Keratinocyte (primary cell): ENCODE data around the gene ZNF787. TPM values are rescaled to one million over a fixed set of nuclear protein-coding genes. Genes with fewer than 3 reads are reported as not detected.
A peak's percentile ranks its signal among the peaks of the same experiment; 100 is the strongest.

ENCODE experiments used
- DNase-seq: peaks from one replicate; pipeline ENCODE4 v3.0.0-alpha.2; 2011; ENCODE audit warnings: low read depth, missing footprints, low spot score
- FAIRE-seq: peaks from 2 replicates; lab custom pipeline; 2011; peaks lifted over from hg19 to GRCh38; lab: Jason Lieb, UNC
- H2AFZ ChIP-seq: 2 replicates; pipeline ENCODE4 v1.6.0; 2012; ENCODE audit warnings: low read length, control low read depth, inconsistent platforms; ENCODE audit not compliant: control insufficient read depth
- H3K27ac ChIP-seq: 2 replicates; pipeline ENCODE4 v1.5.1; 2011; ENCODE audit warnings: low read length; ENCODE audit not compliant: control insufficient read depth, insufficient read depth
- H3K27me3 ChIP-seq: 3 replicates; pipeline ENCODE4 v1.6.0; 2011; ENCODE audit warnings: low read length; ENCODE audit not compliant: control insufficient read depth, insufficient read depth; ENCODE audit errors: extremely low read depth
- H3K36me3 ChIP-seq, 2 experiments: 2 replicates in 1 of 2; 3 replicates in 1 of 2; pipeline ENCODE4 v1.5.1; 2011; ENCODE audit warnings: low read length in 2 of 2, mild to moderate bottlenecking in 1 of 2; ENCODE audit not compliant: control insufficient read depth in 2 of 2, insufficient read depth in 2 of 2; ENCODE audit errors: extremely low read depth in 1 of 2
- H3K4me1 ChIP-seq: 3 replicates; pipeline ENCODE4 v1.5.1; 2011; ENCODE audit warnings: low read length; ENCODE audit not compliant: control insufficient read depth, insufficient read depth; ENCODE audit errors: extremely low read depth
- H3K4me2 ChIP-seq: 3 replicates; pipeline ENCODE4 v1.6.0; 2011; ENCODE audit warnings: low read depth, low read length; ENCODE audit not compliant: control insufficient read depth, insufficient read depth; ENCODE audit errors: extremely low read depth
- H3K4me3 ChIP-seq, 3 experiments: fragments of 200-600 bp in 1 of 3; sonication (generic) in 1 of 3; 2 replicates in 2 of 3; 3 replicates in 1 of 3; pipeline ENCODE4 v1.5.1; 2011 to 2016; ENCODE audit warnings: low read length in 3 of 3, mild to moderate bottlenecking in 3 of 3, control low read depth in 2 of 3, inconsistent platforms in 1 of 3, low read depth in 1 of 3, mixed read lengths in 1 of 3, mixed run types in 1 of 3, moderate library complexity in 1 of 3; ENCODE audit not compliant: control insufficient read depth in 2 of 3, insufficient read depth in 2 of 3; ENCODE audit errors: extremely low read depth in 1 of 3
- H3K79me2 ChIP-seq: 2 replicates; pipeline ENCODE4 v1.6.0; 2012; ENCODE audit warnings: low read length; ENCODE audit not compliant: control insufficient read depth, insufficient read depth
- H3K9ac ChIP-seq: 3 replicates; pipeline ENCODE4 v1.6.0; 2011; ENCODE audit warnings: low read length; ENCODE audit not compliant: control insufficient read depth, insufficient read depth; ENCODE audit errors: extremely low read depth
- H3K9me1 ChIP-seq: 3 replicates; pipeline ENCODE4 v1.6.0; 2011; ENCODE audit warnings: low read length; ENCODE audit not compliant: control insufficient read depth, insufficient read depth; ENCODE audit errors: extremely low read depth
- H3K9me3 ChIP-seq: 2 replicates; pipeline ENCODE4 v1.5.1; 2012; ENCODE audit warnings: low read depth, low read length; ENCODE audit not compliant: control insufficient read depth
- H4K20me1 ChIP-seq: 3 replicates; pipeline ENCODE4 v1.6.0; 2011; ENCODE audit warnings: low read length; ENCODE audit not compliant: control insufficient read depth, insufficient read depth; ENCODE audit errors: extremely low read depth
- CTCF ChIP-seq, 3 experiments: IDR thresholded peaks in 1 of 3; conservative IDR thresholded peaks in 1 of 3; optimal IDR thresholded peaks in 1 of 3; 2 replicates in 2 of 3; 3 replicates in 1 of 3; pipeline versions ENCODE3 to v1.5.1; 2011; ENCODE audit warnings: low read length in 3 of 3, mild to moderate bottlenecking in 3 of 3, moderate library complexity in 2 of 3, control low read depth in 1 of 3, inconsistent platforms in 1 of 3; ENCODE audit not compliant: insufficient read depth in 2 of 3; ENCODE audit errors: extremely low read depth in 1 of 3
- EZH2 ChIP-seq: IDR thresholded peaks from one replicate; pipeline ENCODE4 v1.6.1; 2012; ENCODE audit warnings: inconsistent platforms, mild to moderate bottlenecking, low read length, moderate library complexity
- dilution Hi-C: fragments of 300-500 bp; cut with MboI; formaldehyde crosslinking; loops from one replicate; pipeline ENCODE4 v1.7.0; 2020; ENCODE audit warnings: low sequenced_read_pairs; ENCODE audit not compliant: extremely low pct_ligation_motif_present
- polyA plus RNA-seq, 5 experiments: library from polyadenylated mRNA; depleted of rRNA in 3 of 5; stranded (reverse) in 3 of 5; stranded (forward) in 1 of 5; unstranded in 1 of 5; fragments of >200 nt; gene quantifications; 1 replicate in 1 of 5; 2 replicates in 3 of 5; 3 replicates in 1 of 5; pipeline versions ENCODE4 v1.2.1 to v1.2.3, GENCODE V29; 2011 to 2012; ENCODE audit warnings: missing spikeins in 2 of 5, low read depth in 1 of 5, low replicate concordance in 1 of 5

Gene ZNF787
- polyA plus RNA-seq, 1 donor (not counting 4 experiments of a cell fraction or from before 2014, with no cell fraction given): 5.6 TPM

- no peak overlapping the region for H3K27ac ChIP-seq
- dilution Hi-C loops: no loop called here
- H3K9me1 ChIP-seq: no peaks in the 10 kb centered on the region
- no peak overlapping the region for H2AFZ ChIP-seq
- TF ChIP-seq CTCF (optimal IDR thresholded peaks at IDR 0.05 in 1 of 3, IDR thresholded peaks at IDR 0.05 in 1 of 3, conservative IDR thresholded peaks at IDR 0.05 in 1 of 3; ENCODE audit: extremely low read depth in 1 of 3, insufficient read depth in 2 of 3, low read length in 3 of 3) (no peak), EZH2 (no peak)
- H3K9me3 ChIP-seq: no peaks in the 10 kb centered on the region
- FAIRE-seq (no peak), DNase-seq (no peak)
- H3K9ac ChIP-seq: no peak overlapping the region
- no peak overlapping the region for H3K4me2 ChIP-seq
- no peak overlapping the region for H3K4me3 ChIP-seq
- no peaks in the 10 kb centered on the region for H3K4me1 ChIP-seq
- H4K20me1 ChIP-seq: no peaks in the 10 kb centered on the region
- H3K27me3 ChIP-seq: no peaks in the 10 kb centered on the region
- H3K36me3 ChIP-seq: no peaks in the 10 kb centered on the region
- no peaks in the 10 kb centered on the region for H3K79me2 ChIP-seq
Observed at GRCh38 chr19:56069642-56070041, 51.5 kb downstream of the ZNF787 start.

DNA sequence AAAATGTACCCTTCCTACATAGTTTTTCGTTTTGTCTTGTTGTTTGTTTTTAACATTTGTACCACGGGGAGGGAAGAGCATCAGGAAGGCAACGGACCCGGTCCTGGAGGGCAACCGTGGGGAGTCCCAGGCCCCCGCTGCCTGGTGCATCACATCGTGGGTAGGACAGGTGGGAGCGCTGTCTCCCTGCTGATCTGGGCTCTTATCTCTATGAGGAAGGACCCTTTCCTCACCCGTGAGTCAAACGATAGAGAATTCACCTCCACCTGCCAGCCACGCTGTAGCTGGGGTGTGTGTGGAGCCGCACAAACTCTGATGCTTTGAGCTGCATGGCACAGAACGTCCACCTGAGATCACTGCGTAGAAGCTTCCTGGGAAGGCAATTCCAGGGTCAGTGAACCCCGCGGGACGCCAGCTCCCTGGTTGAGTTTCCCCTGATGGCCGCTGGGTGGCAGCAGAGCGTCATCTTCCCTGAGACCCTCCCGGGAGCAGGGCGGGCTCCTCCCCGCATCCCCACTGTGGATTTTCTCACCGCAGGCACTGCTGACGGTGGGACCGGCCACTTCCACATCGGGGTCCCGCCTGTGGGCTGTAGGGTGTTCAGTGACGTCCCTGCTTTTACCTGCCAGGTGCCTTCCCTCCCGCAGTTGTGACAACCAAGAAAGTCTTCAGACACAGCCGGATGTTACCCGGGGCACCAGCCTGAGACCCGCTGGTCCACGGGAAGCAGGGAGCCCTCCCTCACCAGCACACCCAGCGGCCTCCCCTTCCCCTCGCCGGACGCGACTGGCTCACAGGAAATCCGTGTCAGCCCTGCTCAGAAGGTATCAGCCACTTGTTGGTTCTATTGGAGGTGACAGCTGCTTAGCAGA is 54.7 kb downstream of the ZNF787 start:
- FAIRE-seq: no peak
- H3K27ac ChIP-seq: no peak overlapping the region
- H3K9me3 ChIP-seq: no peaks in the 10 kb centered on the region
- DNase-seq: no peak
- H3K4me3 ChIP-seq: no peak overlapping the region
- H3K9me1 ChIP-seq: no peaks in the 10 kb centered on the region
- peak overlapping the region; percentile 54 for H2AFZ ChIP-seq
- H3K4me1 ChIP-seq: no peaks in the 10 kb centered on the region
- H3K36me3 ChIP-seq: no peaks in the 10 kb centered on the region
- dilution Hi-C loops: no loop called here
- peak; percentile 81 to 93 (median 84) for TF ChIP-seq CTCF (optimal IDR thresholded peaks at IDR 0.05 in 1 of 3, IDR thresholded peaks at IDR 0.05 in 1 of 3, conservative IDR thresholded peaks at IDR 0.05 in 1 of 3; ENCODE audit: extremely low read depth in 1 of 3, insufficient read depth in 2 of 3, low read length in 3 of 3)
- no peak for TF ChIP-seq EZH2
- H3K4me2 ChIP-seq: peak overlapping the region; percentile 27
- no peak overlapping the region for H3K9ac ChIP-seq
- H4K20me1 ChIP-seq: no peaks in the 10 kb centered on the region
- no peaks in the 10 kb centered on the region for H3K27me3 ChIP-seq
- H3K79me2 ChIP-seq: no peaks in the 10 kb centered on the region
